ENCODE results near the gene MINAR2.

MINAR2 gene

DNA sequence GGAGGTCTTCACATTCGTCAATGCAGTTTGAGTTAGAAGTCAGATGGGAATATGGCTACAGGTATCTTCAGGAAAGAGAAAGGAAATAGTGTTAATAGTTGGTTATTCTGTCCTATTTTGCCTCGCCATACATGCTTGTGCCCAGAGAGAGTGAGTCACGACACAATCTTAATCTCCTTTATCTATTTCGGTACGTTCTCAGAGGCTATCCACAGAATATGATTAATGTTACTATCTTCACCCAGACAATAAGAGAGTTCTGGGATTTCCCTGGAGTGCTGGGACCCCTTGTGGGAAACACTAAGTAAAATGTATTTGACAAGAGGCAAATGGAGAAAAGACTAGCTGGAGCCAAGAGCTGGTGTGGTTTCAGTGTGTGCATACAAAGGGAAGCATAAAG lies 25.5 kb downstream of the MINAR2 start:
- DNase-seq, result no peak

DNA sequence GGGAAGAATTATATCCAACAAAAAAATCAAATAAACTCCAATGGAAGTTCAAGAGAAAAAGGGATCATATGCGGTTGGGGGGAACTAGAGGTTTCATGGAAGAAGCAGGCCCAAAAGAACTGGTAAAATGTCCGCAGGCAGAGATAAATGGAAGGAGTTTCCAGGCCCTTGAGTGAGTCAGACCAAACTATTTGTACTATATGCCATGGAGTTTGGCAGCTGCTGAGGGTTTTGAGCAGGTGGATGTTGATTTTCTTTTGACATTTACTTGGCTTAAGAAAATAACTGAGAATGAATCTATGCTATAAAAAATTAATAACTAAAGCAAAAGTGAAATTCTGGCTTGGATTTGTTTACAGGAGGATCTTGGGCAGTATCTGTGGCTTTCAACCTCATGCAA lies 33.7 kb downstream of the MINAR2 start:
- no peak for DNase-seq

DNA sequence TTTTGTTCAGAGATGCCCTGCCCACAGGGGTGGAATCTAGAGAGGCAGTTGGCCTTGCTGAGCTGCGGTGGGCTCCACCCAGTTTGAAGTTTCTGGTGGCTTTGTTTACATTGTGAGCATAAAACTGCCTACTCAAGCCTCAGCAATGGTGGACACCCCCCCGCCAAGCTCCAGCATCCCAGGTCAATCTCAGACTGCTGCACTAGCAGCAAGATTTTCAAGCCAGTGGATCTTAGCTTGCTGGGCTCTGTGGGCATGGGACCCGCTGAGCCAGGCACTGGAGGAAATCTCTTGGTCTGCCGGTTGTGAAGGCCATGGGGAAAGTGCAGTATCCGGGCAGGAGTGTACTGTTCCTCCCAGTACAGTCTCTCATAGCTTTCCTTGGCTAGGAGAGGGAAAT lies 55.5 kb downstream of the MINAR2 start:
- no peak for DNase-seq

DNA sequence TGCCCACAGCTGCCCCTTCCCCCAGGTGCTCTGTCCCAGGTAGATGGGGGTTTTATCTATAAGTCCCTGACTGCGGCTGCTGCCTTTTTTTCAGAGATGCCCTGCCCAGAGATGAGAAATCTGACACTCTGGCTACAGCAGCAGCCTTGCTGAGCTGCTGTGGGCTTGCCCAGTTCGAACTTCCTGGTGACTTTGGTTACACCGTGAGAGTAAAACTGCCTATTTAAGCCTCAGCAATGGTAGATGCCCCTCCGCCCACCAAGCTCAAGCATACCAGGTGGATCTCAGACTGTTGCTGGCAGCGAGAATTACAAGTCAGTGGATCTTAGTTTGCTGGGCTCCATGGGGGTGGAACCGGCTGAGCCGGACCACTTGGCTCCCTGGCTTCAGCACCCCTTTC lies 56.8 kb downstream of the MINAR2 start:
- no peak for DNase-seq

DNA sequence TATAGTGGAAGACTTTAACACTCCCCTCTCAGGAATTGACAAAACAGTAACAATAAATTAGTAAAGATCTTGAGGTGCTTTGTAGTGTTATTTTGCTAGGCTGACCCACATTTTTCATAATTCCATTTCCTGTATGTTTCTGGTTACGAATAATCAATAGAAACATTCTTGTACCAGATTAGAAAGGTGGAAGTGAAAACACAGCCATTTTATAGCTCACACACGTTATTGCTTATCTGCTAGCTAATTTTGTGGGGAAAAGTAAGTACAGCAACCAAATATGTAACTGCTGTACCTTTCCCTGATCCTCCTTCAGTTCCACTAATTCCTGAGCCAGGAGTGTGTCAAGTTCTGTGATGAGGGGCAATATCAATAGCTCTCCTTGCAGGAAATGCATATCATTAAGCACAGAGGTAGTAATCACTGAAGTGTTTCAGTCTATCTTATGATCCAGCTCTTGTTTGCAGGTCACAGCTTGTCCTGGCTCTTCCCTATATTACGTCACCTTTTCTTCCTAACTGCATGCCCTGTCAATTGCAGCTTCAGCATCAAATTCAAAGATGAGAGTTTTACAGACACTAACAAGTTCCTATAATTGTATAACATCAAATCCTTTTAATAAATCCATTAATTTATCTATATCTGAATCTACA lies 59.4 kb downstream of the MINAR2 start:
- no peak for DNase-seq
